ENCODE data around the gene PAK3.

PAK3 gene

GRCh38 chrX:111110098-111110775 lies 14.2 kb downstream of the PAK3 start:
- Histone ChIP-seq H3K27me3 (ENCODE audit: insufficient read depth, low read length) (no peaks in the 10 kb centered on the region), H3K4me3 (ENCODE audit: low read length) (no peak overlapping the region), H3K9me3 (ENCODE audit: low read length) (no peaks in the 10 kb centered on the region)

DNA sequence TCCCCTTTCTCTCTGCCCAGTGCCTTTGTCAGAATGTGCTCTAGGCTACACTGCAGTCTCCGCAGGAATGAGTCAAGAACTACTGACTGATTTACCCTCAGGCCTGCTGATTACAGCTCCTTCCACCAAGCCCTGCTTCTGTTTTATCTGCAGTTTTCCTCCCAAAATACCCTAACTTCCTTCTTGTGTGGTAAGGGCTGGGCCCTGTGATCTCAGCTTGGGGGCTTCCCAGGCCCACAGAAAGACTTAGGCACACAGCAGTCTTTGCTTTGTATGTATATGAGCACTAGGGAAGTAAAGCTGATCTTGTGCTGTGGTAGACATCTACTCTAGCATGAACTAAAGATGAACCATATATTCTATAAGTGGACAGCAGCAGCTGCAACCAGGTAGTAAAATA lies 18.8 kb downstream of the PAK3 start:
- H3K4me1 ChIP-seq (ENCODE audit: insufficient read depth, low read length) = no peaks in the 10 kb centered on the region
- H3K36me3 ChIP-seq (ENCODE audit: insufficient read depth, low read length) = no peaks in the 10 kb centered on the region
- H2AFZ ChIP-seq (ENCODE audit: low read depth, low read length) = no peak overlapping the region
- H3K4me3 ChIP-seq (ENCODE audit: low read length) = no peak overlapping the region
- no peaks in the 10 kb centered on the region for H3K9me3 ChIP-seq (ENCODE audit: low read length)
- H3K27me3 ChIP-seq (ENCODE audit: insufficient read depth, low read length) = no peaks in the 10 kb centered on the region

More at GRCh38 chrX:111110098-111110775, 14.2 kb downstream of the PAK3 start:
- H2AFZ ChIP-seq (ENCODE audit: low read depth, low read length) = no peak overlapping the region
- no peaks in the 10 kb centered on the region for H3K4me1 ChIP-seq (ENCODE audit: insufficient read depth, low read length)
- no peaks in the 10 kb centered on the region for H3K36me3 ChIP-seq (ENCODE audit: insufficient read depth, low read length)

- Histone ChIP-seq H3K36me3 (ENCODE audit: insufficient read depth, low read length) (no peaks in the 10 kb centered on the region), H3K27me3 (ENCODE audit: insufficient read depth, low read length) (no peaks in the 10 kb centered on the region), H3K4me1 (ENCODE audit: insufficient read depth, low read length) (no peaks in the 10 kb centered on the region), H3K9me3 (ENCODE audit: low read length) (no peaks in the 10 kb centered on the region), H2AFZ (ENCODE audit: low read depth, low read length) (no peak overlapping the region), H3K4me3 (ENCODE audit: low read length) (no peak overlapping the region)
Observed at GRCh38 chrX:111116666-111117065, 20.7 kb downstream of the PAK3 start.

DNA sequence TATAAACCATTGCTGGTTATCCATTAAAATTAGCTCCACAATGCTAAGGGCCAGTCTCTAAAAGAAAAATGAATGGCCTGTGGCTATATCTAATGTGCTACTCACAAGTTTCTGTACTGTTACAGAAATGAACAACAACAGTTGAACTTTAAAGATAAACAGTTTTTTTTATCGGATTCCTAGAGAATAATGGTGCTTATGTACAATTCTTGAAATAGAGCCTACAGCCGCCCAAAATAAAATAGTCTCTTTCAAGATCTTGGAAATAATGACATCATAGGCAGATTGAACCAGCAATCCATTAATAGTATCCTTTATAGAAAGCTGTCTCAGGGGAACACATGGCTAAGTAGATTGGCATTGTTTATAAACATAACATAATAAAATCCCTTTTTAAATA lies 23.4 kb downstream of the PAK3 start:
- H3K4me1 ChIP-seq (ENCODE audit: insufficient read depth, low read length) = no peaks in the 10 kb centered on the region
- H2AFZ ChIP-seq (ENCODE audit: low read depth, low read length) = no peak overlapping the region
- H3K9me3 ChIP-seq (ENCODE audit: low read length) = no peaks in the 10 kb centered on the region
- no peaks in the 10 kb centered on the region for H3K27me3 ChIP-seq (ENCODE audit: insufficient read depth, low read length)
- H3K36me3 ChIP-seq (ENCODE audit: insufficient read depth, low read length) = no peaks in the 10 kb centered on the region
- H3K4me3 ChIP-seq (ENCODE audit: low read length) = no peak overlapping the region

DNA sequence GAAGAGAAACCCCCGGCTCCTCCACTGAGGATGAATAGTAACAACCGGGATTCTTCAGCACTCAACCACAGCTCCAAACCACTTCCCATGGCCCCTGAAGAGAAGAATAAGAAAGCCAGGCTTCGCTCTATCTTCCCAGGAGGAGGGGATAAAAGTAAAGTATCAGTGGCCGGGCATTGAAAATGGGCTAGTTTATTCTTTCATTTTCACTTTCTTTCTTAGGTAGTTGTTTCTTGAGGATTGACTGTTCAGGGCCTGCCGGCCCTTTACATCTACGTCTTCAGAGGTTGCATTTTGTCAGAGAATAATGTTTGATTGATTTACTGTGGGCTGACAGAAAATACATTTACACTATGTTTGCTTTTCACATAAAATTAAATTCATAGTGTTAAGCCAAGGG lies 27.1 kb downstream of the PAK3 start:
- no peak overlapping the region for H3K4me3 ChIP-seq (ENCODE audit: low read length)
- H3K36me3 ChIP-seq (ENCODE audit: insufficient read depth, low read length) = no peaks in the 10 kb centered on the region
- no peaks in the 10 kb centered on the region for H3K4me1 ChIP-seq (ENCODE audit: insufficient read depth, low read length)
- no peak overlapping the region for H2AFZ ChIP-seq (ENCODE audit: low read depth, low read length)
- H3K27me3 ChIP-seq (ENCODE audit: insufficient read depth, low read length) = no peaks in the 10 kb centered on the region
- no peaks in the 10 kb centered on the region for H3K9me3 ChIP-seq (ENCODE audit: low read length)

DNA sequence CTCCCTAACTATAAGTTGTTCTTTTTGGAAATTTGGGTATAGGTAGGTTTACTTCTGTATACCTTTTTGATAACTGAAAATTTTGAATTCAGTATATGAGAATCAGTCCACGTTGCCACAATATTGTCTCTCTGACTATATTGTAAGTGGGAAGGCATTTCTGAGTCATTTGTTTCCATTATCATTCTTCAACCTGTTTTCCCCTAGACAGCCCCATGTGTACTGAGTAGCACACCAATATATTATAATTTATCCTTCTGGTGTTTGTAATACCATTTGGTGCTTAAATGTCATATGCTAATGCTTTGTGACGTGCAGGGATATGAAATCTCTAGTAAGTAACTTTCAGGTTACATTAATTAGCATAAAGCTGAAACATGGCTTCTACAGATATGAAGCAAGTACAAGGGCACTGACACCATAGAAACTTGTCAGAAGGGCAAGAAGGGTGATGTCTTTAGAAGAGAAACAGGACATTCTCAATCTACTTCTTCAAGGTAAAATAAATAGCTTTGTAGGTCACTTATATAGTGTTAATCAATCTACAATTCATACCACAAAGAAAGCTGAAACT lies 27.7 kb downstream of the PAK3 start:
- H3K27me3 ChIP-seq (ENCODE audit: insufficient read depth, low read length) = no peaks in the 10 kb centered on the region
- H3K9me3 ChIP-seq (ENCODE audit: low read length) = no peaks in the 10 kb centered on the region
- H2AFZ ChIP-seq (ENCODE audit: low read depth, low read length) = no peak overlapping the region
- no peaks in the 10 kb centered on the region for H3K4me1 ChIP-seq (ENCODE audit: insufficient read depth, low read length)
- H3K4me3 ChIP-seq (ENCODE audit: low read length) = no peak overlapping the region
- H3K36me3 ChIP-seq (ENCODE audit: insufficient read depth, low read length) = no peaks in the 10 kb centered on the region

GRCh38 chrX:111124418-111124817 lies 28.4 kb downstream of the PAK3 start:
- no peak overlapping the region for H2AFZ ChIP-seq (ENCODE audit: low read depth, low read length)
- no peaks in the 10 kb centered on the region for H3K4me1 ChIP-seq (ENCODE audit: insufficient read depth, low read length)
- no peaks in the 10 kb centered on the region for H3K36me3 ChIP-seq (ENCODE audit: insufficient read depth, low read length)
- no peaks in the 10 kb centered on the region for H3K9me3 ChIP-seq (ENCODE audit: low read length)
- H3K27me3 ChIP-seq (ENCODE audit: insufficient read depth, low read length) = no peaks in the 10 kb centered on the region
- no peak overlapping the region for H3K4me3 ChIP-seq (ENCODE audit: low read length)

DNA sequence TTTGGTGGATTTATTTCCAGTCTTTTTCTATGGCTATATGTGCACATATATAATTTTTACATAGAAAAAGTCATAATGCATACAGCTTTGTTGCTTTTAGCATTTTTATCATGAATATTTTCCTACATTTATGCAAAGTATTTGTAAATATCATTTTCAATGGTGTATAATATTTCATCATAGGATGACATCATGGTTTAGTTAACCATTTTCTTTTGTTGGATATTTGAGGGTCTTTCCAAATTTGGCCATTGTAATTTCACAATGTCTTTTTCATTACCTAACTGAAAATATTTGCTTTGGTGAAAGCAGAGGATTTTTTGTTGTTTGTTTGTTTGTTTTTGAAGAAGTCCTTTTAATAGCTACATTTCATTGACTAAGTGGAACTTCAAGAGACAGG lies 31.0 kb downstream of the PAK3 start:
- Histone ChIP-seq H3K9me3 (ENCODE audit: low read length) (no peaks in the 10 kb centered on the region), H3K4me1 (ENCODE audit: insufficient read depth, low read length) (no peaks in the 10 kb centered on the region), H2AFZ (ENCODE audit: low read depth, low read length) (no peak overlapping the region), H3K27me3 (ENCODE audit: insufficient read depth, low read length) (no peaks in the 10 kb centered on the region), H3K4me3 (ENCODE audit: low read length) (no peak overlapping the region), H3K36me3 (ENCODE audit: insufficient read depth, low read length) (no peaks in the 10 kb centered on the region)

DNA sequence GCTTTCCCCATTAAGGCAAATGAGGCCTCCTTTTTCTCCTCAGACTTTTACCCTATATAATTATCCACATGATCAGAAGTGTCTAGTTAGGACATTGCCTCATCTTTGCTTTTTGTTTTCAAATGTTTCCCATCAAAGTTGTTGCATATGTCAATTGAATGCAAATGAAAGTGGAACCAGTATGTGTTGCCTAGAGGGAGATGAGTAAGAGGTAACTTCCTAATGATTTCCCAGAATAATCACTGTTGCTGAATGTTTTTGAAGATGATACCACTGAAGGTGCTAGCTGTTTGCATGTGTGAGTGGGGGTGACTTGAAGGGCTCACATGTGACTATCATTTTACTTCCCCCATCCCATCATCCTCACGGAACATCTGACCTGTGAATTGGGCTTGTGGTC lies 33.9 kb downstream of the PAK3 start:
- H3K4me3 ChIP-seq (ENCODE audit: low read length) = no peak overlapping the region
- no peak overlapping the region for H2AFZ ChIP-seq (ENCODE audit: low read depth, low read length)
- no peaks in the 10 kb centered on the region for H3K9me3 ChIP-seq (ENCODE audit: low read length)
- no peaks in the 10 kb centered on the region for H3K36me3 ChIP-seq (ENCODE audit: insufficient read depth, low read length)
- H3K27me3 ChIP-seq (ENCODE audit: insufficient read depth, low read length) = no peaks in the 10 kb centered on the region
- H3K4me1 ChIP-seq (ENCODE audit: insufficient read depth, low read length) = no peaks in the 10 kb centered on the region

- Histone ChIP-seq H3K9me3 (ENCODE audit: low read length) (no peaks in the 10 kb centered on the region), H3K4me3 (ENCODE audit: low read length) (no peak overlapping the region), H3K36me3 (ENCODE audit: insufficient read depth, low read length) (no peaks in the 10 kb centered on the region), H2AFZ (ENCODE audit: low read depth, low read length) (no peak overlapping the region), H3K4me1 (ENCODE audit: insufficient read depth, low read length) (no peaks in the 10 kb centered on the region), H3K27me3 (ENCODE audit: insufficient read depth, low read length) (no peaks in the 10 kb centered on the region)
Observed at GRCh38 chrX:111131572-111131971, 35.6 kb downstream of the PAK3 start.

DNA sequence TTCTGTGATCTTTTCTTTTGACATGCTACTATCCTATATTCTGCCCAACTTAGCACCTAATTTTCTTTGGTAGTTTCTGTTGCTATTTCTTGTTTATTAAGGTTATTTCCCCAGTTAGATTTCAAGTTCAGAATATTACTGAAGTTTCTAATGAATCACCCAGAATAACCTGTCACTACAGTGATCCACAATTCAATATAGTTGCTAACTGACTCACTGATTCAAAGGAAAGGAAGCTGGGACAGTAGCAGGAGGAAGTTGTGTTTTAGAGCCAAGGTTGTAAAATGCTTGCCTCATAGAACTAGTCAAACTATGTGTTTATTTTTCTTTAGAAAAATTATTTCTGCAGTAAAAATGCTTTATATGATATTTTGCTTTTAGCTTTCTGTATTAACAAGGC lies 37.4 kb downstream of the PAK3 start:
- no peaks in the 10 kb centered on the region for H3K36me3 ChIP-seq (ENCODE audit: insufficient read depth, low read length)
- H3K27me3 ChIP-seq (ENCODE audit: insufficient read depth, low read length) = no peaks in the 10 kb centered on the region

GRCh38 chrX:111145878-111146277 lies 49.9 kb downstream of the PAK3 start:
- no peaks in the 10 kb centered on the region for H3K9me3 ChIP-seq (ENCODE audit: low read length)
- peaks cover 2% of the 10 kb centered on the region for H3K27me3 ChIP-seq (ENCODE audit: insufficient read depth, low read length)
- no peak overlapping the region for H2AFZ ChIP-seq (ENCODE audit: low read depth, low read length)
- H3K4me1 ChIP-seq (ENCODE audit: insufficient read depth, low read length) = no peaks in the 10 kb centered on the region
- H3K4me3 ChIP-seq (ENCODE audit: low read length) = no peak overlapping the region
- no peaks in the 10 kb centered on the region for H3K36me3 ChIP-seq (ENCODE audit: insufficient read depth, low read length)

More for the DNA sequence above, 37.4 kb downstream of the PAK3 start:
- no peaks in the 10 kb centered on the region for H3K9me3 ChIP-seq (ENCODE audit: low read length)
- no peak overlapping the region for H3K4me3 ChIP-seq (ENCODE audit: low read length)
- H3K4me1 ChIP-seq (ENCODE audit: insufficient read depth, low read length) = no peaks in the 10 kb centered on the region
- H2AFZ ChIP-seq (ENCODE audit: low read depth, low read length) = no peak overlapping the region

- no peak overlapping the region for H3K4me3 ChIP-seq (ENCODE audit: low read length)
- H3K4me1 ChIP-seq (ENCODE audit: insufficient read depth, low read length) = no peaks in the 10 kb centered on the region
- H2AFZ ChIP-seq (ENCODE audit: low read depth, low read length) = no peak overlapping the region
- no peaks in the 10 kb centered on the region for H3K9me3 ChIP-seq (ENCODE audit: low read length)
- H3K36me3 ChIP-seq (ENCODE audit: insufficient read depth, low read length) = no peaks in the 10 kb centered on the region
- H3K27me3 ChIP-seq (ENCODE audit: insufficient read depth, low read length) = peaks cover 4% of the 10 kb centered on the region
Observed at GRCh38 chrX:111151764-111152163, 55.8 kb downstream of the PAK3 start.

GRCh38 chrX:111159232-111159631 lies 63.2 kb downstream of the PAK3 start:
- no peaks in the 10 kb centered on the region for H3K9me3 ChIP-seq (ENCODE audit: low read length)
- no peak overlapping the region for H2AFZ ChIP-seq (ENCODE audit: low read depth, low read length)
- peaks cover 4% of the 10 kb centered on the region for H3K27me3 ChIP-seq (ENCODE audit: insufficient read depth, low read length)
- H3K36me3 ChIP-seq (ENCODE audit: insufficient read depth, low read length) = no peaks in the 10 kb centered on the region
- no peaks in the 10 kb centered on the region for H3K4me1 ChIP-seq (ENCODE audit: insufficient read depth, low read length)
- no peak overlapping the region for H3K4me3 ChIP-seq (ENCODE audit: low read length)

All from neuron (in vitro differentiated cells).